Progenitor cell of endocrine pancreas (in vitro differentiated cells): ENCODE results near the gene LBX1. TPM values are rescaled to one million over a fixed set of nuclear protein-coding genes. Genes with fewer than 3 reads are reported as not detected.

ENCODE experiments used
- DNase-seq: peaks from one replicate; pipeline ENCODE4 v3.0.0; 2021; ENCODE audit warnings: low spot score; ENCODE audit not compliant: unreplicated experiment
- H3K27ac Mint-ChIP-seq: 2 replicates; pipeline ENCODE4 v1.8.0; 2021; ENCODE audit warnings: mild to moderate bottlenecking, moderate library complexity, mixed read lengths
- H3K27me3 Mint-ChIP-seq: 2 replicates; pipeline ENCODE4 v1.8.0; 2021; ENCODE audit warnings: mixed read lengths
- H3K36me3 Mint-ChIP-seq: 2 replicates; pipeline ENCODE4 v1.8.0; 2022; ENCODE audit warnings: mixed read lengths; ENCODE audit not compliant: insufficient read depth
- H3K4me1 Mint-ChIP-seq: 2 replicates; pipeline ENCODE4 v1.8.0; 2021; ENCODE audit warnings: low read depth, mixed read lengths
- H3K4me3 Mint-ChIP-seq: 2 replicates; pipeline ENCODE4 v1.8.0; 2021; ENCODE audit warnings: low read depth, mild to moderate bottlenecking, moderate library complexity, mixed read lengths
- H3K9me3 Mint-ChIP-seq: 2 replicates; pipeline ENCODE4 v1.8.0; 2021; ENCODE audit warnings: low read depth, mixed read lengths
- CTCF ChIP-seq: fragments of 200-600 bp; sonication (generic); IDR thresholded peaks from one replicate; pipeline ENCODE4 v1.5.0; 2021; ENCODE audit warnings: antibody characterized with exemption, mild to moderate bottlenecking; ENCODE audit not compliant: unreplicated experiment
- total RNA-seq: library from RNA; stranded (reverse); gene quantifications from 2 replicates; pipeline ENCODE4 v1.2.1, GENCODE V29; 2021

The LBX1 gene
- total RNA-seq, 1 donor from 2014 or later = not detected

- no peak for TF ChIP-seq CTCF
- Mint-ChIP-seq H3K36me3 (no peaks in the 10 kb centered on the region), H3K4me1 (no peaks in the 10 kb centered on the region), H3K27ac (no peak overlapping the region), H3K27me3 (peaks cover 11% of the 10 kb centered on the region), H3K9me3 (peaks cover 2% of the 10 kb centered on the region), H3K4me3 (no peak overlapping the region)
- DNase-seq = no peak
Measured at GRCh38 chr10:101183458-101184183, 45.6 kb downstream of the LBX1 start.

GRCh38 chr10:101182936-101183335 is 46.3 kb downstream of the LBX1 start:
- no peaks in the 10 kb centered on the region for H3K4me1 Mint-ChIP-seq
- no peak overlapping the region for H3K4me3 Mint-ChIP-seq
- peaks cover 2% of the 10 kb centered on the region for H3K9me3 Mint-ChIP-seq
- no peak overlapping the region for H3K27ac Mint-ChIP-seq
- no peak for DNase-seq
- H3K36me3 Mint-ChIP-seq = no peaks in the 10 kb centered on the region
- H3K27me3 Mint-ChIP-seq = peaks cover 13% of the 10 kb centered on the region
- TF ChIP-seq CTCF = no peak

Other genes starting within 250 kb of the LBX1 start
- gene MRPL43, start 242.0 kb downstream of the LBX1 start, total RNA-seq = 70.7 and 72.4 TPM in 2 replicates
- gene TWNK, start 241.9 kb downstream of the LBX1 start, total RNA-seq = 12.8 and 13.3 TPM in 2 replicates
- gene LZTS2, start 229.7 kb downstream of the LBX1 start, total RNA-seq = 81.1 and 83.2 TPM in 2 replicates
- gene PDZD7, start 198.3 kb downstream of the LBX1 start, total RNA-seq = 0.29 and 0.84 TPM in 2 replicates
- gene SFXN3, start 198.2 kb downstream of the LBX1 start, total RNA-seq = 4.4 and 6.1 TPM in 2 replicates
- 1.3 and 2.0 TPM in 2 replicates for gene KAZALD1, start 167.5 kb downstream of the LBX1 start, total RNA-seq
- gene TLX1, start 98.2 kb downstream of the LBX1 start, total RNA-seq = not detected in 2 replicates
- 43.5 and 46.5 TPM in 2 replicates for gene BTRC, start 124.7 kb upstream of the LBX1 start, total RNA-seq